GM21825 (cell line): Measurements from ENCODE around the gene MAGEA12.
"Not testable (repeated sequence)": the region's sequence is repeated elsewhere in the genome, so short reads cannot be mapped to it uniquely, and the experiment has no call there.

ENCODE experiments used
- ATAC-seq: cut with Tn5 transposase; IDR thresholded peaks from one replicate; pipeline ENCODE4 v1.9.1; 2021; ENCODE audit warnings: mild to moderate bottlenecking, moderate library complexity; ENCODE audit not compliant: unreplicated experiment

MAGEA12 gene, protein sequence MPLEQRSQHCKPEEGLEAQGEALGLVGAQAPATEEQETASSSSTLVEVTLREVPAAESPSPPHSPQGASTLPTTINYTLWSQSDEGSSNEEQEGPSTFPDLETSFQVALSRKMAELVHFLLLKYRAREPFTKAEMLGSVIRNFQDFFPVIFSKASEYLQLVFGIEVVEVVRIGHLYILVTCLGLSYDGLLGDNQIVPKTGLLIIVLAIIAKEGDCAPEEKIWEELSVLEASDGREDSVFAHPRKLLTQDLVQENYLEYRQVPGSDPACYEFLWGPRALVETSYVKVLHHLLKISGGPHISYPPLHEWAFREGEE

GRCh38 chrX:152733261-152733975 lies at the start of gene MAGEA12, which contains the start of gene CSAG1:
Gene MAGEA12 (plus strand): TSS chrX:152733757. CDS start chrX:152736162, 2,405 bp downstream.
Gene CSAG1 (minus strand): TSS chrX:152733721. CDS start chrX:152732460, 1,261 bp downstream.
- no peak for ATAC-seq

DNA sequence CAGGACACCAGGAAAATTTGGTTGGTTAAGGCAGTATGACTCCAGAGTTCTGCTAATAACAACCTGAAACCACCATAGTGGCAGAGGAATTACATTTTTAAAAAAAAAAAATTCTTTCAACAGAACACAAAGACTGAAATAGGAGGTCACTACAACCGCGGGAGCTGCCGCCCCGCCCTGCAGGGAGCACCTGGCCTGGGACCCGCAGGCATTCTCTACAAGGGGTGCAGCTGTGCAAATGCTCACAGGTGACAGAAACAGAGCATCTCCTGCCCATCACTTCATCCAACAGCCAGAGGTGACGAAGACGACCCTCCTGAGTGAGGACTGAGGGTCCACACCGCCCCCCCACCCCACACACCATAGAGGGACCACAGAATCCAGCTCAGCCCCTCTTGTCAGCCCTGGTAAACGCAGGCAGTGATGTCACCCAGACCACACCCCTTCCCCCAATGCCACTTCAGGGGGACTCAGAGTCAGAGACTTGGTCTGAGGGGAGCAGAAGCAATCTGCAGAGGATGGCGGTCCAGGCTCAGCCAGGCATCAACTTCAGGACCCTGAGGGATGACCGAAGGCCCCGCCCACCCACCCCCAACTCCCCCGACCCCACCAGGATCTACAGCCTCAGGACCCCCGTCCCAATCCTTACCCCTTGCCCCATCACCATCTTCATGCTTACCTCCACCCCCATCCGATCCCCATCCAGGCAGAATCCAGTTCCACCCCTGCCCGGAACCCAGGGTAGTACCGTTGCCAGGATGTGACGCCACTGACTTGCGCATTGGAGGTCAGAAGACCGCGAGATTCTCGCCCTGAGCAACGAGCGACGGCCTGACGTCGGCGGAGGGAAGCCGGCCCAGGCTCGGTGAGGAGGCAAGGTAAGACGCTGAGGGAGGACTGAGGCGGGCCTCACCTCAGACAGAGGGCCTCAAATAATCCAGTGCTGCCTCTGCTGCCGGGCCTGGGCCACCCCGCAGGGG lies 35.3 kb upstream of the MAGEA12 start, which contains the start of gene MAGEA3:
Gene MAGEA3 (plus strand): TSS at position 843 of the 980 bp plus-strand sequence. CDS start 2,039 bp downstream, outside the sequence.
- ATAC-seq, result not testable (repeated sequence)

GRCh38 chrX:152700390-152700789 lies 33.2 kb upstream of the MAGEA12 start:
- not testable (repeated sequence) for ATAC-seq

DNA sequence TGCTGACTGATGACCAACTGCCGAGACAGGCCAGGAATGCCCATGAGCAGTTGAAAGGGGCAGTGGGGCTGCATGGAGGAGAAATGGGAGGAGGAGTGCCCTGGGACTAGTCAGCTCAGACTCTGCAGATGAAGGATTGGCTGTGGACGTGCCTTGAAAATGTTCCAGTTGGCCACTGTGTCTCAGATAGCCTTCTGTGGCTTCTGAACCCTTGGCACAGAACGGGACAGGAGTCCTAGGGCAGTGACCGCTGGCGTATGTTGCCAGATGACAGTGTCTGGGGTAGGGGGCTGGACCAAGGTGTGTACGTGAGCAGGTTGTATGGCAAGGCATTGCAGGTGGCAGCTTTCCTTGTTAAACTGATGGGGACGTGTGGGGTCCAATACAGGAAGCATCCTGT lies 27.1 kb upstream of the MAGEA12 start:
- ATAC-seq, result not testable (repeated sequence)

GRCh38 chrX:152709173-152709572 lies 24.4 kb upstream of the MAGEA12 start, which contains the start of gene CSAG2:
Gene CSAG2 (minus strand): TSS chrX:152709273. CDS start chrX:152709112, 161 bp downstream.
- ATAC-seq, result not testable (repeated sequence)

DNA sequence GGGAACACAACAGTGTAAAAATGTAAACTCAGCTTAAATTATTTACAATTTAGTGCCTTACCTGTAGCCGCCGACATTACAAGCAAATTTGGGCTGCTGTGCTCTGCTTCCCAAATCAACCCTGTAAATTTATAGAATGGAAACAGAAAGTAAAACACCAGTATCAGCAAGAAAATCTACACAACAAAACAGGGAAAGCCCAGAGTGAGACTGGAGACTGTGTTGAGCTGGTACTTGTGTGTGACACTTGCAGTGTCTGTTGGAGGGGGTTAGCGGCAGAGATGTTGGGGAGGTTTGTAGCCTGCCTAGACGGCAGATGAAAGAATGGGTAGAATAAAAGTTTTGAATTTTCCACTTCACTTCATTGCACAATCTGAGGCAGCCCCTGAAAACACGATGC lies 20.4 kb upstream of the MAGEA12 start:
- ATAC-seq, result not testable (repeated sequence)

- not testable (repeated sequence) for ATAC-seq
These were observed 19.5 kb upstream of the MAGEA12 start, which contains the start of gene MAGEA2B for GRCh38 chrX:152713815-152714787. Gene MAGEA2B (plus strand): TSS chrX:152714628. CDS start chrX:152717107, 2,479 bp downstream.

DNA sequence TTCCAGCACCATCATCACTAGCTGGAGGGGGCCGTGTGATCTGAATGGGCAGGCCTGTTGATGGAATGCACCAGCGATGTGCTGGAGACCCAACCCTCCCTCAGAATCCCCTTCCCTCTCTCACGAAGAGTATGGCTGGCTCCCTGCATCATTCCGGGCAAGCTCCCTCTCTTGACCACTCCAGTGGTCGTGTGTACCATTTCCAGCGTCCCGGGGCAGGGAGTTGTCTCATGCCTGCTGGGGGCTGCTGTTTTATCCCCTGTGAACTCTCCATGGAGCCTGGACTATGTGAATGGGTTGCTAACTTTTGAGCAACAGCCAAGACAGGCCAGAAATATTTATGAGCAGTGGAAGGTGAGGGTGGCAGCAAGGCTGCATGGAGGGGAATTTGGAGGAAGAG lies 8.1 kb upstream of the MAGEA12 start:
- no peak for ATAC-seq

- not testable (repeated sequence) for ATAC-seq
These were observed 744 bp downstream of the MAGEA12 start for GRCh38 chrX:152734143-152734858.

GRCh38 chrX:152735101-152735500 lies 1.5 kb downstream of the MAGEA12 start:
- no peak for ATAC-seq

DNA sequence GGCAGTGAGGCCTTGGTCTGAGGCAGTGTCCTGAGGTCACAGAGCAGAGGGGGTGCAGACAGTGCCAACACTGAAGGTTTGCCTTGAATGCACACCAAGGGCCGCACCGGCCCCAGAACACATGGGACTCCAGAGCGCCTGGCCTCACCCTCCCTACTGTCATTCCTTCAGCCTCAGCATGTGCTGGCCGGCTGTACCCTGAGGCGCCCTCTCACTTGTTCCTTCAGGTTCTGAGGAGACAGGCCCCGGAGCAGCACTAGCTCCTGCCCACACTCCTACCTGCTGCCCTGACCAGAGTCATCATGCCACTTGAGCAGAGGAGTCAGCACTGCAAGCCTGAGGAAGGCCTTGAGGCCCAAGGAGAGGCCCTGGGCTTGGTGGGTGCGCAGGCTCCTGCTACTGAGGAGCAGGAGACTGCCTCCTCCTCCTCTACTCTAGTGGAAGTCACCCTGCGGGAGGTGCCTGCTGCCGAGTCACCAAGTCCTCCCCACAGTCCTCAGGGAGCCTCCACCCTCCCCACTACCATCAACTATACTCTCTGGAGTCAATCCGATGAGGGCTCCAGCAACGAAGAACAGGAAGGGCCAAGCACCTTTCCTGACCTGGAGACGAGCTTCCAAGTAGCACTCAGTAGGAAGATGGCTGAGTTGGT lies 2.4 kb downstream of the MAGEA12 start:
- ATAC-seq, result no peak

DNA sequence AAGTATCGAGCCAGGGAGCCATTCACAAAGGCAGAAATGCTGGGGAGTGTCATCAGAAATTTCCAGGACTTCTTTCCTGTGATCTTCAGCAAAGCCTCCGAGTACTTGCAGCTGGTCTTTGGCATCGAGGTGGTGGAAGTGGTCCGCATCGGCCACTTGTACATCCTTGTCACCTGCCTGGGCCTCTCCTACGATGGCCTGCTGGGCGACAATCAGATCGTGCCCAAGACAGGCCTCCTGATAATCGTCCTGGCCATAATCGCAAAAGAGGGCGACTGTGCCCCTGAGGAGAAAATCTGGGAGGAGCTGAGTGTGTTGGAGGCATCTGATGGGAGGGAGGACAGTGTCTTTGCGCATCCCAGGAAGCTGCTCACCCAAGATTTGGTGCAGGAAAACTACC lies 3.0 kb downstream of the MAGEA12 start:
- ATAC-seq, result not testable (repeated sequence)

DNA sequence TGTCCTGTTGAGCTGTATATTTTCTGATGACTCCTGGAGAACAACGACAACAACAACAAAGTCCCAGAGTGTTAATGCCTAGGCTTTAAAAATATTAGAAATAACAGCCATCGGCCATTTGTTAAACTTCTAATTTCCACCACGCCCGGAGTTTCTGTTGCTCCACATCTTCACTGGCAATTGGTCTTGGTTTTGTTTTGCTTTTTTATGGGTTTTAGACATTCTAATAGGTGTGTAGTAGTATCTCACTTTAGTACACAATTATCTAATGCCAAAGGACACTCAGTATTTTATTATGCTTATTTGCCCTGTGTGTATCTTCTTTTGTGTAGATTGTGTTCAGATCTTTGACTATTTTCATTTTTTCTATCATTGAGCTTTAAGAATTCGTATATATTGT lies 5.0 kb downstream of the MAGEA12 start:
- ATAC-seq, result no peak

DNA sequence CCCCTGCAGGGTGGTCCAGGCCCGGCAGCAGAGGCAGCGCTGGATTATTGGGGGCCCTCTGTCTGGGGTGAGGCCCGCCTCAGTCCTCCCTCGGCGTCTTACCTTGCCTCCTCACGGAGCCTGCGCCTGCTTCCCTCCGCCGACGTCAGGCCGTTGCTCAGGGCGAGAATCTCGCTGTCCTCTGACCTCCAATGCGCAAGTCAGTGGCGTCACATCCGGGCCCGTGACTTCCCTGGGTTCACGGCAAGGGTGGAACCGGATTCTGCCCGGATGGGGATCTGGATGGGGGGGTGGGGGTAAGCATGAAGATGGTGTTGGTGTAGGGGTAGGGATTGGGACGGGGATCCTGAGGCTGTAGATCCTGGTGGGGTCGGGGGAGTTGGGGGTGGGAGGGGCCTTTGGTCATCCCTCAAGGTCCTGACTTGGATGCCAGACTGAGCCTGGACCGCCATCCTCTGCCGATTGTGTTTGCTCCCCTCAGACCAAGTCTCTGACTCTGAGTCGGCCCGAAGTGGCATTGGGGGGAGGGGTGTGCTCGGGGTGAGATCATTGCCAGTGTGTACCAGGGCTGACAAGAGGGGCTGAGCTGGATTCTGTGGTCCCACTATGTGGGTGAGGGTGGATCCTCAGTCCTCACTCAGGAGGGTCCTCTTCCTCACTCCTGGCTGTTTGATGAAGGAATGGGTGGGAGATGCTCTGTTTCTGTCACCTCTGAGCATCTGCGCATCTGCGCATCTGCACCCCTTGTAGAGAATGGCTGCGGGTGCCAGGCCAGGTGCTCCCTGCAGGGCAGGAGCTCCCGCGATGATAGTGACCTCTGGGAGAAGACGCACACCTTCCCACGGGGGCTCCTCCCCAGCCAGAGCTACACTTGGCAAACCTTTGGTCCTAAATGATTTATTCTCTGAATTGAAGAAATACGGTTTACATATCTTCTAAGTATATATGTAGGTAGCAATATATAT lies 20.4 kb downstream of the MAGEA12 start, which contains the start of gene MAGEA2:
Gene MAGEA2 (minus strand): TSS at position 157 of the 965 bp plus-strand sequence. CDS start 2,479 bp downstream, outside the sequence.
- ATAC-seq, result not testable (repeated sequence)

- ATAC-seq, result not testable (repeated sequence)
These were observed 21.3 kb downstream of the MAGEA12 start for GRCh38 chrX:152754871-152755270.

- ATAC-seq, result not testable (repeated sequence)
These were observed 25.4 kb downstream of the MAGEA12 start, which contains the start of gene CSAG3 for GRCh38 chrX:152758918-152759317. Gene CSAG3 (plus strand): TSS chrX:152759218.

DNA sequence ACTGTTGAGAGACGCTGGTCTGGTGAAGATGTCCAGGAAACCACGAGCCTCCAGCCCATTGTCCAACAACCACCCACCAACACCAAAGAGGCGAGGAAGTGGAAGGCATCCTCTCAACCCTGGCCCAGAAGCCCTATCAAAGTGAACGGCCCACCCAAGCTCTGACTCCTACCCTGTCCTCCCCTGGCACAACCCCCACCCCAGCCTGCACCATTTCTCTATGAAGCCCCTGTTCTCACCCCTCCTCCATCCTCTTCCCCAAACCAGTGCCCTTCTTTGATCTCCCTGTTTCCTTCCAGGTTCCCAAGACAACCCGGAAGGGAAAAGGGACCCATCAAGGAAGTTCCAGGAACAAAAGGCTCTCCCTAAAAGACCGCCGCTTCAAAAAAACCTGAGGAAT lies 26.0 kb downstream of the MAGEA12 start:
- not testable (repeated sequence) for ATAC-seq
